Measurements from ENCODE around the gene RHOT2. TPM values are rescaled to one million over a fixed set of nuclear protein-coding genes. Genes with fewer than 3 reads are reported as not detected.

RHOT2 gene
- total and polyA plus RNA-seq, 9 of the 15 experiments (the other 6 are each of a cell fraction or from before 2014, with no cell fraction given): 5.0 to 373 (median 112) TPM

DNA sequence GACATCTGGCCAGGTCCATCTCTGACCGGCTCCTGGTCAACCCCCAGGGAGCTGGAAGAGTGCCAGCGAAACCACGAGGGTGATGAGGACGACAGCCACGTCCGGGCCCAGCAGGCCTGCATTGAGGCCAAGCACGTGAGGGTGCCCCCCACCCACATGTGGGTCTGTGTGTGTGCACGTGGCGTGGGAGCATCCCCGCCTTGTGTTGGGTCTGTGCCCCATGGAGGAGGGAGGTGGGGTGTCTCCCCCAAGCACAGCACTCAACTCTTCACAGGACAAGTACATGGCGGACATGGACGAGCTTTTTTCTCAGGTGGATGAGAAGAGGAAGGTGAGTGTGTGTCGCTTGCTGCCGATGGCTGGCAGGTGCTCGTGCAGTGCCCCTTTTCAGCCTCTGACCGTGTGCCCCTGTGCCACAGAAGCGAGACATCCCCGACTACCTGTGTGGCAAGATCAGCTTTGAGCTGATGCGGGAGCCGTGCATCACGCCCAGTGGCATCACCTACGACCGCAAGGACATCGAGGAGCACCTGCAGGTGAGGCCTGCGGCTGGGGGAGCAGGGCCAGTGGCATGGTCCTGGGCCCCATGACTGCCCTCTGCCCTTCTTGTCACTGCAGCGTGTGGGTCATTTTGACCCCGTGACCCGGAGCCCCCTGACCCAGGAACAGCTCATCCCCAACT is 14.0 kb downstream of the RHOT2 start (continued):
- TF ChIP-seq ZBTB7A (IDR thresholded peaks at IDR 0.05; ENCODE audit: borderline replicate concordance, control insufficient read depth, low read depth, low read length): no peak
- TF ChIP-seq JUNB (CRISPR knock-in tag; conservative IDR thresholded peaks at IDR 0.05): no peak
- TF ChIP-seq ZNF124 (CRISPR knock-in tag; IDR thresholded peaks at IDR 0.05): no peak
- no peak for TF ChIP-seq ZNF217 (CRISPR knock-in tag; IDR thresholded peaks at IDR 0.05)
- no peak for TF ChIP-seq PRMT5 (CRISPR knock-in tag; IDR thresholded peaks at IDR 0.05)
- TF ChIP-seq ZNF146 (CRISPR knock-in tag; IDR thresholded peaks at IDR 0.05; ENCODE audit: unreplicated experiment): no peak
- TF ChIP-seq SMAD2 (IDR thresholded peaks at IDR 0.05; ENCODE audit: low read depth, low read length): no peak
- no peak for TF ChIP-seq PHB (CRISPR knock-in tag; IDR thresholded peaks at IDR 0.05)
- TF ChIP-seq FOS (IDR thresholded peaks at IDR 0.05; ENCODE audit: extremely low read depth, insufficient read length): no peak
- no peak for TF ChIP-seq ZNF140 (CRISPR knock-in tag; IDR thresholded peaks at IDR 0.05)
- TF ChIP-seq FIP1L1 (IDR thresholded peaks at IDR 0.05; ENCODE audit: low read depth, low read length, poor library complexity, severe bottlenecking): no peak
- TF ChIP-seq, protein P1, sequence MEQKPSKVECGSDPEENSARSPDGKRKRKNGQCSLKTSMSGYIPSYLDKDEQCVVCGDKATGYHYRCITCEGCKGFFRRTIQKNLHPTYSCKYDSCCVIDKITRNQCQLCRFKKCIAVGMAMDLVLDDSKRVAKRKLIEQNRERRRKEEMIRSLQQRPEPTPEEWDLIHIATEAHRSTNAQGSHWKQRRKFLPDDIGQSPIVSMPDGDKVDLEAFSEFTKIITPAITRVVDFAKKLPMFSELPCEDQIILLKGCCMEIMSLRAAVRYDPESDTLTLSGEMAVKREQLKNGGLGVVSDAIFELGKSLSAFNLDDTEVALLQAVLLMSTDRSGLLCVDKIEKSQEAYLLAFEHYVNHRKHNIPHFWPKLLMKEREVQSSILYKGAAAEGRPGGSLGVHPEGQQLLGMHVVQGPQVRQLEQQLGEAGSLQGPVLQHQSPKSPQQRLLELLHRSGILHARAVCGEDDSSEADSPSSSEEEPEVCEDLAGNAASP (IDR thresholded peaks at IDR 0.05): no peak
- no peak for TF ChIP-seq HDAC2 (IDR thresholded peaks at IDR 0.05)
- TF ChIP-seq, protein P2, sequence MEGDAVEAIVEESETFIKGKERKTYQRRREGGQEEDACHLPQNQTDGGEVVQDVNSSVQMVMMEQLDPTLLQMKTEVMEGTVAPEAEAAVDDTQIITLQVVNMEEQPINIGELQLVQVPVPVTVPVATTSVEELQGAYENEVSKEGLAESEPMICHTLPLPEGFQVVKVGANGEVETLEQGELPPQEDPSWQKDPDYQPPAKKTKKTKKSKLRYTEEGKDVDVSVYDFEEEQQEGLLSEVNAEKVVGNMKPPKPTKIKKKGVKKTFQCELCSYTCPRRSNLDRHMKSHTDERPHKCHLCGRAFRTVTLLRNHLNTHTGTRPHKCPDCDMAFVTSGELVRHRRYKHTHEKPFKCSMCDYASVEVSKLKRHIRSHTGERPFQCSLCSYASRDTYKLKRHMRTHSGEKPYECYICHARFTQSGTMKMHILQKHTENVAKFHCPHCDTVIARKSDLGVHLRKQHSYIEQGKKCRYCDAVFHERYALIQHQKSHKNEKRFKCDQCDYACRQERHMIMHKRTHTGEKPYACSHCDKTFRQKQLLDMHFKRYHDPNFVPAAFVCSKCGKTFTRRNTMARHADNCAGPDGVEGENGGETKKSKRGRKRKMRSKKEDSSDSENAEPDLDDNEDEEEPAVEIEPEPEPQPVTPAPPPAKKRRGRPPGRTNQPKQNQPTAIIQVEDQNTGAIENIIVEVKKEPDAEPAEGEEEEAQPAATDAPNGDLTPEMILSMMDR (IDR thresholded peaks at IDR 0.05 in 2 of 3, conservative IDR thresholded peaks at IDR 0.05 in 1 of 3; ENCODE audit: insufficient read depth in 2 of 3, low read depth in 1 of 3, low read length in 3 of 3): no peak
- TF ChIP-seq BHLHE40 (IDR thresholded peaks at IDR 0.05; ENCODE audit: low read length): peak; percentile 92
- no peak for TF ChIP-seq WHSC1 (IDR thresholded peaks at IDR 0.05; ENCODE audit: low read length)
- TF ChIP-seq NFYB (IDR thresholded peaks at IDR 0.05; ENCODE audit: extremely low read depth, insufficient read length): no peak
- TF ChIP-seq, protein P3, sequence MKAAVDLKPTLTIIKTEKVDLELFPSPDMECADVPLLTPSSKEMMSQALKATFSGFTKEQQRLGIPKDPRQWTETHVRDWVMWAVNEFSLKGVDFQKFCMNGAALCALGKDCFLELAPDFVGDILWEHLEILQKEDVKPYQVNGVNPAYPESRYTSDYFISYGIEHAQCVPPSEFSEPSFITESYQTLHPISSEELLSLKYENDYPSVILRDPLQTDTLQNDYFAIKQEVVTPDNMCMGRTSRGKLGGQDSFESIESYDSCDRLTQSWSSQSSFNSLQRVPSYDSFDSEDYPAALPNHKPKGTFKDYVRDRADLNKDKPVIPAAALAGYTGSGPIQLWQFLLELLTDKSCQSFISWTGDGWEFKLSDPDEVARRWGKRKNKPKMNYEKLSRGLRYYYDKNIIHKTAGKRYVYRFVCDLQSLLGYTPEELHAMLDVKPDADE (conservative IDR thresholded peaks at IDR 0.05; ENCODE audit: control insufficient read depth, low read depth, low read length): peak; percentile 42; the same call in 1 of the 2 replicates
- TF ChIP-seq SP1 (CRISPR knock-in tag; IDR thresholded peaks at IDR 0.05): 0 out of 2 replicates have a peak, but pooled peaks have one; percentile 16
- no peak; a peak in 1 of 4 replicates for TF ChIP-seq FOXK2 (conservative IDR thresholded peaks at IDR 0.05 in 1 of 2, IDR thresholded peaks at IDR 0.05 in 1 of 2; ENCODE audit: low read depth in 2 of 2)
- no peak for TF ChIP-seq ZNF232 (CRISPR knock-in tag; IDR thresholded peaks at IDR 0.05)
- TF ChIP-seq THRAP3 (IDR thresholded peaks at IDR 0.05; ENCODE audit: borderline replicate concordance): no peak; the same call in 1 of the 2 replicates
- no peak for TF ChIP-seq ZNF253 (CRISPR knock-in tag; conservative IDR thresholded peaks at IDR 0.05)
- TF ChIP-seq, protein P4, sequence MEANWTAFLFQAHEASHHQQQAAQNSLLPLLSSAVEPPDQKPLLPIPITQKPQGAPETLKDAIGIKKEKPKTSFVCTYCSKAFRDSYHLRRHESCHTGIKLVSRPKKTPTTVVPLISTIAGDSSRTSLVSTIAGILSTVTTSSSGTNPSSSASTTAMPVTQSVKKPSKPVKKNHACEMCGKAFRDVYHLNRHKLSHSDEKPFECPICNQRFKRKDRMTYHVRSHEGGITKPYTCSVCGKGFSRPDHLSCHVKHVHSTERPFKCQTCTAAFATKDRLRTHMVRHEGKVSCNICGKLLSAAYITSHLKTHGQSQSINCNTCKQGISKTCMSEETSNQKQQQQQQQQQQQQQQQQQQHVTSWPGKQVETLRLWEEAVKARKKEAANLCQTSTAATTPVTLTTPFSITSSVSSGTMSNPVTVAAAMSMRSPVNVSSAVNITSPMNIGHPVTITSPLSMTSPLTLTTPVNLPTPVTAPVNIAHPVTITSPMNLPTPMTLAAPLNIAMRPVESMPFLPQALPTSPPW (CRISPR knock-in tag; IDR thresholded peaks at IDR 0.05): no peak

All from K562 (cell line).